ENCODE data around the gene IQGAP3.

The IQGAP3 gene

DNA sequence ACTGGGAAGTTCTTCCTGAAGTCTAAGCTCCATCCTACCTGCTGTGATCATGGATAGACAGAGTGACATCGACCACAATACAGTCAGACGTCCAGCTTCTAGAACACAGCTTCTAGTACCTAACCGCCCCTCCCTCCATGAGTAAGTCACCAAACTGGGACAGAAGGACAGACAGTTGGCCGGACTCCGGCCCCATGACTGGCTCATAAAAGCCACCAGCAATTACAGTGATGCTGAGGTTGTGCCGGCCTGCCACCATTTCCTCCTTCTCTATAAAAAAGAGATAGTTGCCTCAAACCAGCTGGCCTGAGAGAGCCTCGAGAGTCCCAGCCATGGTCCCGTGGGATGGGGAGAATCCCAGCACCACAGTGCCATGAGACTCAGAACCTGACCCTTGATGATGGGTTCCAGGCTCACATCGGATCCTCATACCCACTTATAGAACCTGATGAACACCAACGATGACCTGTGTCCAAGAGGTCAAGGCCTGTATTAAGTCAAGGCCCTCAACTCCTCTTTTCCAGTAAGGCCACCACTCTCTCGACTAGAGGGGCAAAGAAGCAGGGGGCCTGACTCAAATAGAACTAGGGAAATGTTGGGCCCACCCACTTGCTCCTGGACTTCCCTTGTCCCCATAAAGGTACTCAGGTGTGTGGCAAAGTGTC, 75.2 kb downstream of the IQGAP3 start:
- DNase-seq (ENCODE audit: low read depth): no peak

DNA sequence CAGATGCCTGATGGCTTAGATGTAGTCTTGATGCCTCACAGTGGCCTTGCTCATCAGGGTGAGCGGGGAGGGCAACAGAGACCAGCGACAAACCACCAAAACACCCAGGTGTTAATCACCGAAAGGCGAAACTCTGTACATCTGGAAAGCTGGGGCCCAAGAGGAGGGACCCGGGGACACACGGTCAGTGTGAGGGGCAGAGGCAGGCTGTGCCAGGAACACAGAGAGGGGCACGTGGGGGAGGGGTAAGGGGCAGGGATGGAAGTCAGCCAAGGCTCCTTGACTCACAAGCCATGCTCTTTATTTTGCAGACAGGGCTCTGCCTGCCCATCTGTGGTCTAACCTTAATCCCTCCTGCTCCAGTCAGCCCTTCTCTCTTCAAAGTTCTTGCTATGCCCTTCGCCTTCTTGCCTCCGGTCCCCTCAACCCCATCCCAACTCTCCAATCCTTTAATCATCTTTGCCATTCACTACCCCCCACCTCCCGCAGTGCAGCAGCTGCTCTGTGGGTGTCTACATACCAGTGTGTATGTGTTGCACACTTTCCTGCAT, 76.1 kb downstream of the IQGAP3 start:
- DNase-seq (ENCODE audit: low read depth): peak; percentile 80

DNA sequence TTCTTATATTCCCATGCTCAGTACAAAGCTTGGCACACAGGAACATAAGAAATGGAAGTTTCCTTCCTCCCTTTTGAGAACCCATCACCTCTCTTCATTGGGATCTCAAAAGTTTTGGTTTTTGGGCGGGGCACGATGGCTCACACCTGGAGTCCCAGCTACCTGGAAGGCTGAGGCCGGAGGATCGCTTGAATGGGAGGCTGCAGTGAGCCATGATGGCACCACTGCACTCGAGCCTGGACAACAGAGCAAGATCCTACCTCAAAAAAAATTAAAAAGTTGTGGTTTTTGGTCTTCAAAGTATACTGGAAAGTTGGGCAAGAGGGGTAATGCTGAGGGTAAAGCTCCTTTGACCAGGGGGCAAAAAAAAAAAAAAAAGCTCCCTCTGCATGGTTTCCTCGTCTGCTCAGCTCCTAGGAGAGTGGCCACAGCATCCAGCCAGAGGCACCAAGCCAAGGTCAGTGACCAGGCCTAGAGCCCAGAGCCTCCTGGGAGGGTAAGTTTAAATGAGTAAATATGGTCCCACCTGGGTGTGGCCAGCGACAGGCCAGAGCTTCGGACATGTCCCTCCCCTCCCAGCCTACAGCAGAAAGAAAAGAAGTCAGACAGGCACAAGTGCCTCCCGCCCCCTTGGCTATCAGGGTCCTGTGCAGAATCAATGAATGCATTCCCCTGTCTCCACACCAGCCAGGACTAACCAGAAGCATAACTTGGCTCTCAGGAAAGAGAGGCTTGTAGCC, 76.8 kb downstream of the IQGAP3 start:
- no peak for DNase-seq (ENCODE audit: low read depth)

DNA sequence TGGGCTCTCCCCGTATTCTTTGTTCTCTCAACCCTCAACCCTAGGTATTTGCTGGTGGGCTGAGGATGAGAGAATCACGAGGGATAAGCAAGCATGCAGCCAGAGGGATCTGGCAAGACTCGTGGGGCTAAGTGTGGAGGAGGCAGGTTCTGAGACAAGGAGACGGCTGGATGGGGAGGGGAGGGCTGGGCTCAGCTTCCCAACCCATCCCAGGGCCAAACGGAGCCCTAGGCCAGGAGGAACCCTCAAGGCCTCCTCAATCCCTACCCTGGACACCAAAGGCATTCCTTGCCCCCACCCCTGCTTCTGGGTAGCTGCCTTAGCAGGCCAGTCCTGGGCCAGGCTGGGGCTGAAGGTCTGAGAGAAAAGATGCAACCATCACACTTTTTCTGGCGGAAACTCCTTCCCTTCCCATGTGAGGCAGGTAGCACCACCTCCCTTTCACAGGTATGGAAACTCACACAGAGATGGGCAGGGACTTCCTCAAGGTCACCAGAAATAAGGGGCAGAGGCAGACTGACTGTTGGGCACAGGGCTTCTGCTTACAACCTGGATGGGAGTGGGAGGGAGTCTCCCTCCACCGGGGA, 78.0 kb downstream of the IQGAP3 start:
- DNase-seq (ENCODE audit: low read depth): no peak

DNA sequence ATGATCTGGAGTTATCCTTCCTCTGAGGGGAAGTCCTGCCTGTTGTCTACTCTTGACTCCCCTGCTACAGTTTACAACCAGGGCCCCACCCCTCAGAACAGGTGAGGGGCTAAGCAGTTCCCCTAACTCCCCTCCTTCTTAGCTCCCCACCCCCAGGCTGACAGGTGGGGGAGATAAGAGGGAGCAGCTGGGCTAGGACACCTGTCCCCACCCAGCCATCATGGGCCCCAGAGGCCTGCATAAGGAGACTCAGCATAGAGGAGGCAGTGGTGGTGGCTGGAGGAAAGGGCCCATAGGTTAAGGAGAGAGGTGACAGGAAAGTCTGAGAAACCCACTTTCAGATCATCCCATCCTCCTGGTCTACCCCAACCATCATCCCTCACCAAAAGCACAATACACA, 78.6 kb downstream of the IQGAP3 start:
- DNase-seq (ENCODE audit: low read depth): no peak

DNA sequence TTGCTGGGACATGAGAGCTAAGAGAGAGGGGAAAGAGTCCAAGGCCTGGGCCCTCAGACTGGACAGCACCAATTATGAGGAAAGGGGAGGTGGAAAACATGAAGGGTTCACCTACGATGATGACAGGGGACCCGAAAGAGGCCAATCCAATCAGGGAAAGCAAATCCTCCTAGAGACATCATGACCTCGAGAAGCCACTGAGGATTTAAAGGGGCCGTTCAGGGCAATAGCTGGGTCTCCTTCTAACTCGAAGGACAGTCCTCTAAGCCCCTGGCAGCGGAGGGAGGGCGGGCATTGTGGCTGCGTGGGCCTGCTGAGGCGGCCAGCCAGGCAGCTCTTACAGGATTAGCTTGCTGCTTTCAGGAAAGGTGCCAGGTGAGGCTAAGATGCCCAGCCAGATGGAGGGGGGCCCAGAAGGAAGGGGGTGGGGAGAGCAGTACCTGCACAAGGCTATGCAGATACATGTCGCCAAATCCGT, 79.2 kb downstream of the IQGAP3 start:
- no peak for DNase-seq (ENCODE audit: low read depth)

DNA sequence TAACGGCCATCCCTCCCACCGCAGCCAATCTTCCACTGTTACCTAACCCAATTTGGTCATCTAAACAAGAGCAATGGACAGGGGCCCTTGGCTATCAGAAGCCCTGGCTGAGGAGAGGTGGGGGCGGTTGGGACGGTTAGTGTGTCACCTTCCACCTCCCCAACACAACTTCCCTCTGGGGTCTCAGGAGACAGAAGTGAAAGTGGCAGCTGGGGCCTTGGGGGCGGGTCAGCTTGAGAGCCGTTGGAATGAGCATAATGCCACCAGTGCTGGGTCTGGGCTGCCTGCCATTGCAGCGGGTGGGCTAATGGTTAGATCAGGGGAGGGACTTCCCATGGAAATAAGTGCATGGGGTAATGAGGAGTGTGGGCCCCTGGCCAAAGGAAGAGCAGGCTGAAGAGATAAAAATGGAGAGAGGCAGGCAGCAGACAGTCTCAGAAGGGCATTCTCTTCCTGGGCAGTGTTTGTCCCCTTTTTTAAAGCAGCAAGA, 79.7 kb downstream of the IQGAP3 start:
- no peak for DNase-seq (ENCODE audit: low read depth)

- no peak for DNase-seq (ENCODE audit: low read depth)
These were observed 80.3 kb downstream of the IQGAP3 start for GRCh38 chr1:156492013-156492590.

DNA sequence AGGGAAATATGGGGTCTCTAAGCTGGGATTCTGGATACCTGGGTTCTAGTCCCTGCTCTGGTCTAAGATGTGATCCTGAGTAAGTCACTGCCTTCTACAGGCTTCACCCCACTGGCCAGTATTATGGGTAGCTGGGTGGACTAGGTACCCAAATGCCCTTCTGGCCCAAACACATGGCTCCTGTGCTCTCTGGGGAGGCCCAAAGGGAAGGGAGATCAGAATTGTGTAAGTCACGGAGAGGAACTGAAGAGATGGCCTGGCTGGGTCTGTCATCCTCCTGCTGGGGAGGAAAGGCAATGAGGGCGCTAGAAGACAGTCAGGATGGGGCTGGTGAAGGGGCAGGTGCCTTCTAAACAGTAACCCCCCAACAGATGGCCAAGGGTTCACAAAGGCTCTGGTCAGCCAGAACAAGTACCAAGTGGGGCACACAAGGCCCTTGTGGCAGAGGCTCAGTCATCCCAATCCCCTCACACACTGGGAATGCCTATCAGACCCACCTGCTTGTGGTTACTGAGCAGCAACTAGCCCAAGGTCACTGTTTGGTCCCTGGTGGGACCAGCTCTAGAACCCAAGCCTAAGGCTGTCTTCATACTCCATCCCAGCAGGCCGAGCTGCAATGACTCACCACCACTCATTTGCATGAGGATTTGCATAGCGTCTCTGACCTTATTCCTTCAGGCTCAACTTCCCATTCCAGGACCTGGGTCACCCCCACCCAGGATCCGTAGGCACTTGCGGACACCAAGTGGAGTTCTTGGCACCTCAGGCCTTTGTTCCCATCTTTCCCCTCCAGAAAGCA, 81.0 kb downstream of the IQGAP3 start:
- no peak for DNase-seq (ENCODE audit: low read depth)

- no peak for DNase-seq (ENCODE audit: low read depth)
These were observed 81.8 kb downstream of the IQGAP3 start for GRCh38 chr1:156490401-156491032.

- DNase-seq (ENCODE audit: low read depth): no peak
These were observed 82.5 kb downstream of the IQGAP3 start for GRCh38 chr1:156489935-156490293.

- DNase-seq (ENCODE audit: low read depth): no peak
These were observed 83.0 kb downstream of the IQGAP3 start for GRCh38 chr1:156489166-156489934.

GRCh38 chr1:156488566-156489165, 83.7 kb downstream of the IQGAP3 start:
- no peak for DNase-seq (ENCODE audit: low read depth)

DNA sequence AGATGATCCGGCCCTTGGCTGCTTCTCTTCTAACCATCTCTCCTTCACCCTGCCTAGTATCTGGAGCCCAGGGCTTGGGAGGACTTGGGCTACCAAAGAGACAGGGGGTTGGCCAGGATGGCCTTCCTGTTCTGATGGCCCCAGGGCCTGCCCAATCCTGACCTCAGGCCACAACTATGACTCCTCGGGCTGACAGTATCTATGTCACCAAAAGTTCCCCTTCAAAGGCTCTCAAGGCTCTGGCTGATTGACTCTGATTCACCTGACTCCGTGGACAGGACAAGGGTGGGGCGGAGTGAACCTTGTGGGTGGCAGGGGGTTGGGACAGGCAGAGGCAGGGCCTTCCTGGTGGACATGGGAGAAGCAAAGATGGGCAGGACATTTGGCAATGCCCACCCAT, 84.5 kb downstream of the IQGAP3 start:
- DNase-seq (ENCODE audit: low read depth): no peak

DNA sequence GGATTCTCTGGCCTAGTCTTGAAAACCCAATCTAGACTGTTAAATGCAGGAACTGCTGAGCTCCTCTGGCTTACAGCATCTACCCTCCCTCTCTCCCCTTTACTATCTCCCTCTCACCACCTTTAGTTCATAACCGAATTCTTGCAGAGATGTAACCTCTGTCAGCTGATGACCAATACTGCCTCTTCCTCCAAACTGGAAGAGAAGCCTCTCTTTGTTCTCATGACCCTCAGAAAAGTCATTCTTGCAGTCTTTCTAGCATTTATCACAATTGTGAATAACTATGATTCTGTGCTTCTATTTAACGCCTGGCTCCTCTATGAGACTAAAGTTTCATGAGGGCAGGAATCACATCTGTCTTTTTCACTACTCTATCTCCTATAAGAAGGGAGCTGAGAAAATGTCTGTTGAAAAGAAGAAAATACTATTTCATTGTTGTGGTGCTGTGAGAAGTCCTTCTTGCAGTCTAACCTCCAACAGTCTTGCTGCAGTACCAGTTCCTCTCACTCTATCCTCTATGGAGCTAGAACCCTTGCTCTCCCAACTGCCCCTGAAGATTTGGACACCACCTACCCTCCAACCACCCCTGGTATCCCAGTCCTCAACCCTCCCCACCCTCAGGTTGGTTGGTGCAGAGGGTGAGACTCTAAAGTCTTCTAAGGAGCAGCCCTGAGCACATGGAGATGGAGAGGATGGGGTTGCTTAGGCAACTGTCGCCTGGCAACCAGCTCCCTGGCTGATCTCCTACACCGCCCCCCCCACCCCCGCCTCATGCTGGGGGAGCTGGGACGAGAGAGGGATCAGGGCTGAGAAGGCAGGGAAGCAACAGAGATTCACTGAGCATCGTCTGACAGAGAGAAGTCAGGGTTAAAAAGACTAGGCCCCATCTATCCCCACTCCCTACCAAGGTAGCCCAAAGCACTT, 85.7 kb downstream of the IQGAP3 start:
- no peak for DNase-seq (ENCODE audit: low read depth)

DNA sequence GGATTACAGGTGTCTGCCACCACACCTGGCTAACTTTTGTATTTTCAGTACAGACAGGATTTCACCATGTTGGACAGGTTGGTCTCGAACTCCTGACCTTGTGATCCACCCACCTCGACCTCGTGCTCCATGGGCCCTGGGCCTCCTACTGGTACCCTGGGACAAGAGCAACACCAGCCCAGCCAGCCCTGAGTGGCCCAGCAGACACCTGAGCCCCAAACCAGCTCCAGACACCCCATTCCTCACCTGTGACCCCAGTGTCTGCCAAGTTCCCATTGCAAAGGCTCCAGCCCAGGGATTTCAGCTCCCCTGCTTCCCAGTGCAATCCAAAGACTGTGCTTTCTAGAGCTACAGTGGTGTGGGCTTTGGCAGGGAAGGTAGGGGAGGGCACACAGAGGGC, 86.4 kb downstream of the IQGAP3 start:
- no peak for DNase-seq (ENCODE audit: low read depth)

- no peak for DNase-seq (ENCODE audit: low read depth)
These were observed 87.8 kb downstream of the IQGAP3 start for GRCh38 chr1:156484480-156485058.

- DNase-seq (ENCODE audit: low read depth): no peak
These were observed 89.0 kb downstream of the IQGAP3 start for GRCh38 chr1:156483397-156483796.

DNA sequence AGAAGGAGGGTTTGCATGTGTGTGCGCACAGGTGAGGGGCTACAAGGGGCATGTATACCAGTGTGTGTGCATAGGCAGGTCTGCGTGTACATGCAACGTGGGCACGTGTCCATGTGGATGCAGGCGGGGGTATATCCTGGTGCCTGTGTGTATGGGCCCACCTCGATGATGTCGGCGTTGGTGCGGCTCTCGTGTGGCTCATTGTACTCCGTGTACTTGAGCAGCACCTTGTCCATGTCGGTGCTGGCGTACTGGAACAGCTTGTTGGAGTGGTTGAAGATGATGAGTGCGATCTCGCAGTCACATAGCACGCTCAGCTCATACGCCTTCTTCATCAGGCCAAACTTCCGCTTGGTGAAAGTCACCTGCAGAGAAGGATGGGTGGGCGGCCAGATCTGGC, 90.1 kb downstream of the IQGAP3 start:
- no peak for DNase-seq (ENCODE audit: low read depth)
